H9 (cell line): ENCODE data around the gene HDAC7. TPM values are rescaled to one million over a fixed set of nuclear protein-coding genes. Genes with fewer than 3 reads are reported as not detected.

Source experiments
- DNase-seq: peaks from one replicate; pipeline ENCODE4 v3.0.0-alpha.2; 2017
- H2AFZ ChIP-seq: one replicate; pipeline ENCODE4 v1.6.1; 2013; ENCODE audit warnings: mild to moderate bottlenecking, low read length, control low read depth, moderate library complexity
- H2AK5ac ChIP-seq: 2 replicates; pipeline ENCODE4 v1.6.1; 2013; ENCODE audit warnings: low read length, control low read depth, mixed read lengths; ENCODE audit not compliant: insufficient read length
- H2BK120ac ChIP-seq: one replicate; pipeline ENCODE4 v1.6.1; 2013; ENCODE audit warnings: low read depth, mild to moderate bottlenecking, low read length, control low read depth, inconsistent platforms; ENCODE audit not compliant: poor library complexity, severe bottlenecking
- H2BK12ac ChIP-seq: 2 replicates; pipeline ENCODE4 v1.6.1; 2013; ENCODE audit warnings: low read length, control low read depth, mixed read lengths, low read depth; ENCODE audit not compliant: insufficient read length
- H2BK15ac ChIP-seq: 2 replicates; pipeline ENCODE4 v1.6.1; 2013; ENCODE audit warnings: low read depth, low read length, control low read depth
- H2BK20ac ChIP-seq: one replicate; pipeline ENCODE4 v1.6.1; 2013; ENCODE audit warnings: low read depth, mild to moderate bottlenecking, low read length, control low read depth, inconsistent platforms; ENCODE audit not compliant: poor library complexity, severe bottlenecking
- H2BK5ac ChIP-seq: 2 replicates; pipeline ENCODE4 v1.6.1; 2013; ENCODE audit warnings: low read length, control low read depth, mixed read lengths; ENCODE audit not compliant: insufficient read length
- H3K14ac ChIP-seq: 2 replicates; pipeline ENCODE4 v1.6.1; 2013; ENCODE audit warnings: low read length, control low read depth; ENCODE audit not compliant: insufficient read depth
- H3K18ac ChIP-seq: 2 replicates; pipeline ENCODE4 v1.6.1; 2013; ENCODE audit warnings: low read depth, mild to moderate bottlenecking, mixed read lengths, low read length, control low read depth; ENCODE audit not compliant: insufficient read length
- H3K23ac ChIP-seq: 2 replicates; pipeline ENCODE4 v1.6.1; 2013; ENCODE audit warnings: low read length, control low read depth, mixed read lengths, low read depth; ENCODE audit not compliant: insufficient read length
- H3K23me2 ChIP-seq: 2 replicates; pipeline ENCODE4 v1.6.1; 2013; ENCODE audit warnings: low read depth, mild to moderate bottlenecking, mixed read lengths, low read length, control low read depth; ENCODE audit not compliant: insufficient read length, poor library complexity, severe bottlenecking
- H3K27ac ChIP-seq: 2 replicates; pipeline ENCODE4 v1.5.1; 2013; ENCODE audit warnings: low read length, control low read depth, mixed read lengths, low read depth; ENCODE audit not compliant: insufficient read length
- H3K27me3 ChIP-seq: 2 replicates; pipeline ENCODE4 v1.6.1; 2013; ENCODE audit warnings: low read length, control low read depth, inconsistent platforms; ENCODE audit not compliant: insufficient read depth
- H3K4ac ChIP-seq: 2 replicates; pipeline ENCODE4 v1.6.1; 2013; ENCODE audit warnings: low read depth, mild to moderate bottlenecking, control low read depth, inconsistent platforms, low read length, moderate library complexity
- H3K4me1 ChIP-seq: 2 replicates; pipeline ENCODE4 v1.6.1; 2013; ENCODE audit warnings: low read length, control low read depth, inconsistent platforms; ENCODE audit not compliant: insufficient read depth
- H3K4me2 ChIP-seq: 2 replicates; pipeline ENCODE4 v1.6.1; 2013; ENCODE audit warnings: low read length, control low read depth, mixed read lengths; ENCODE audit not compliant: insufficient read length, insufficient read depth
- H3K56ac ChIP-seq: 2 replicates; pipeline ENCODE4 v1.6.1; 2013; ENCODE audit warnings: low read depth, mild to moderate bottlenecking, mixed read lengths, low read length, control low read depth; ENCODE audit not compliant: insufficient read length
- H3K79me1 ChIP-seq: 2 replicates; pipeline ENCODE4 v1.6.1; 2013; ENCODE audit warnings: low read depth, mild to moderate bottlenecking, moderate library complexity, low read length, control low read depth, inconsistent platforms; ENCODE audit not compliant: insufficient read depth, poor library complexity, severe bottlenecking
- H3K79me2 ChIP-seq: 2 replicates; pipeline ENCODE4 v1.6.1; 2013; ENCODE audit warnings: low read length, control low read depth, inconsistent platforms; ENCODE audit not compliant: insufficient read depth
- H3K9ac ChIP-seq: 2 replicates; pipeline ENCODE4 v1.6.1; 2013; ENCODE audit warnings: low read length, control low read depth, mixed read lengths; ENCODE audit not compliant: insufficient read length; ENCODE audit errors: extremely low read depth
- H3K9me3 ChIP-seq: one replicate; pipeline ENCODE4 v1.6.1; 2013; ENCODE audit warnings: low read depth, low read length, inconsistent platforms; ENCODE audit not compliant: control insufficient read depth
- H3T11ph ChIP-seq: one replicate; pipeline ENCODE4 v1.6.1; 2013; ENCODE audit warnings: mild to moderate bottlenecking, low read length, control low read depth, inconsistent platforms
- H4K20me1 ChIP-seq: one replicate; pipeline ENCODE4 v1.6.1; 2013; ENCODE audit not compliant: control insufficient read depth, insufficient read length, insufficient read depth
- H4K5ac ChIP-seq: 2 replicates; pipeline ENCODE4 v1.6.1; 2013; ENCODE audit warnings: low read depth, mild to moderate bottlenecking, mixed read lengths, low read length, control low read depth; ENCODE audit not compliant: insufficient read length
- H4K8ac ChIP-seq: replicated peaks from 2 replicates; pipeline ENCODE4 v1.6.1; 2013; ENCODE audit warnings: low read length, control low read depth, mixed read lengths, low read depth; ENCODE audit not compliant: insufficient read length
- H4K91ac ChIP-seq: 2 replicates; pipeline ENCODE4 v1.6.1; 2013; ENCODE audit warnings: low read depth, mild to moderate bottlenecking, moderate library complexity, mixed read lengths, low read length, control low read depth; ENCODE audit not compliant: insufficient read length
- H3K27ac Mint-ChIP-seq, 3 experiments: 2 replicates in 2 of 3; 3 replicates in 1 of 3; pipeline ENCODE4 v1.8.0; 2020 to 2021; ENCODE audit warnings: mixed read lengths in 3 of 3, mild to moderate bottlenecking in 1 of 3, moderate library complexity in 1 of 3
- H3K27me3 Mint-ChIP-seq: 2 replicates; pipeline ENCODE4 v1.8.0; 2021; ENCODE audit warnings: low read depth, mild to moderate bottlenecking, moderate library complexity, mixed read lengths
- H3K36me3 Mint-ChIP-seq, 3 experiments: 2 replicates in 2 of 3; 3 replicates in 1 of 3; pipeline ENCODE4 v1.8.0; 2020 to 2021; ENCODE audit warnings: low read depth in 3 of 3, mixed read lengths in 3 of 3; ENCODE audit not compliant: insufficient read depth in 1 of 3
- H3K4me1 Mint-ChIP-seq, 2 experiments: 2 replicates each; pipeline ENCODE4 v1.8.0; 2020; ENCODE audit warnings: mixed read lengths in 2 of 2
- H3K4me3 Mint-ChIP-seq, 2 experiments: 2 replicates in 1 of 2; 3 replicates in 1 of 2; pipeline ENCODE4 v1.8.0; 2020 to 2021; ENCODE audit warnings: mild to moderate bottlenecking in 2 of 2, mixed read lengths in 2 of 2, moderate library complexity in 1 of 2
- H3K9me3 Mint-ChIP-seq, 2 experiments: 2 replicates in 1 of 2; 3 replicates in 1 of 2; pipeline ENCODE4 v1.8.0; 2020; ENCODE audit warnings: mild to moderate bottlenecking in 2 of 2, mixed read lengths in 2 of 2, moderate library complexity in 1 of 2
- WGBS: extraction: QIAGEN DNeasy Blood & Tissue Kit; methylation state at CpG from one replicate; pipeline ENCODE4 v1.1.7; 2013; ENCODE audit warnings: missing lambda C conversion rate, low lambda C conversion rate, mixed read lengths; ENCODE audit not compliant: insufficient read length; ENCODE audit errors: extremely low coverage; 5-methylcytosine and 5-hydroxymethylcytosine counted together
- total RNA-seq: library from RNA; stranded (reverse); gene quantifications from 2 replicates; pipeline ENCODE4 v1.2.1, GENCODE V29; 2021
- TF ChIP-seq, protein P1 (sequence below): fragments of 200-600 bp; sonication (generic); conservative IDR thresholded peaks from 3 replicates; pipeline ENCODE4 v1.8.0; 2021; ENCODE audit warnings: antibody characterized with exemption, mild to moderate bottlenecking

HDAC7 gene
- total RNA-seq, 1 experiment from 2014 or later: 72.1 TPM

DNA sequence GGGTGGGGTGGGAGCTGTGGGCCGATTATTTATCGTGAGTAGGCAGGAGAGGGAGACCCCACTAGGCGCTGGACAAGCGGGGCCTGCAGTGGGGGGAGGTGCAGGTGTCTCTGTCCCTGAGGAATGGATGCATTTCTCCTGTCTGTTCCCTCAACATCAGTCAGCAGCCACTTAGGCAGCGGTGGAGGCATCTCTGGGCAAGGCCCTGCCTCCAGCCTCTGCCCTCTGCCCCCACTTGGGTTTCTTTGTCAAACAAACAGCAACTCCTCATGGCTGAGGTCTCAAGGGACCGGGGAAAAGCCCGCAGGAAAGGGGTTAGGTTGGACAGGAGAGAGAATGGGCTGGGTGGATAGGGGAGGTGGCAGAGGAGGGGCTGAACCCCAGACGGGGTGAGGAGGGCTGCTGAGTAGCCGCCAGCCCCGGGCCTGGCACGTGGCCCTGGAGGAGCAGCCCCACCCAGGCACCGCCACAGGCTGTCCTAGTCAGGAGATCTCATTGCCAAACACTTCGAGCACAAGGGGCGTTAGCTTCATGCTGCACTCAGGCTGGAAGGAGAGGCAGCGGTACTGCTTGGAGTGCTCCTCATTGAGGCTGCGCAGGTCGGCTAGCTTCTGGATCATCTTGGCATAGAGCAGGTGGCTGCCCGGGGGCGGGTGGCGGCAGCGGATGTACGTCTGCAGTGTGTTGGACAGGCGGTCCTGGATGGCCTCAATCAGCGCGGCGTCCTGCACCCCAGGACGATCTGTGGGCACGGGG, 24.7 kb upstream of the HDAC7 start:
- Histone ChIP-seq H2AK5ac (no peak overlapping the region), H3K4me1 (peaks cover 2% of the 10 kb centered on the region; the same call in 1 of the 2 replicates), H3K18ac (no peak overlapping the region), H3K14ac (no peak overlapping the region; the same call in 1 of the 2 replicates), H3K23ac (no peak overlapping the region), H3K27ac (no peak overlapping the region), H3K56ac (no peak overlapping the region), H3T11ph (no peak overlapping the region), H3K4ac (no peak overlapping the region), H3K79me1 (no peaks in the 10 kb centered on the region), H4K91ac (no peak overlapping the region), H4K5ac (no peak overlapping the region), H3K9me3 (no peaks in the 10 kb centered on the region), H3K4me2 (no peak overlapping the region), H2AFZ (no peak overlapping the region), H2BK20ac (no peak overlapping the region), H4K8ac (no peak overlapping the region), H3K27me3 (no peaks in the 10 kb centered on the region; the same call in 1 of the 2 replicates), H2BK5ac (no peak overlapping the region), H2BK120ac (no peak overlapping the region), H3K23me2 (no peaks in the 10 kb centered on the region), H2BK15ac (no peak overlapping the region), H3K79me2 (no peaks in the 10 kb centered on the region), H2BK12ac (no peak overlapping the region), H4K20me1 (no peaks in the 10 kb centered on the region), H3K9ac (no peak overlapping the region)
- TF ChIP-seq, protein P1, sequence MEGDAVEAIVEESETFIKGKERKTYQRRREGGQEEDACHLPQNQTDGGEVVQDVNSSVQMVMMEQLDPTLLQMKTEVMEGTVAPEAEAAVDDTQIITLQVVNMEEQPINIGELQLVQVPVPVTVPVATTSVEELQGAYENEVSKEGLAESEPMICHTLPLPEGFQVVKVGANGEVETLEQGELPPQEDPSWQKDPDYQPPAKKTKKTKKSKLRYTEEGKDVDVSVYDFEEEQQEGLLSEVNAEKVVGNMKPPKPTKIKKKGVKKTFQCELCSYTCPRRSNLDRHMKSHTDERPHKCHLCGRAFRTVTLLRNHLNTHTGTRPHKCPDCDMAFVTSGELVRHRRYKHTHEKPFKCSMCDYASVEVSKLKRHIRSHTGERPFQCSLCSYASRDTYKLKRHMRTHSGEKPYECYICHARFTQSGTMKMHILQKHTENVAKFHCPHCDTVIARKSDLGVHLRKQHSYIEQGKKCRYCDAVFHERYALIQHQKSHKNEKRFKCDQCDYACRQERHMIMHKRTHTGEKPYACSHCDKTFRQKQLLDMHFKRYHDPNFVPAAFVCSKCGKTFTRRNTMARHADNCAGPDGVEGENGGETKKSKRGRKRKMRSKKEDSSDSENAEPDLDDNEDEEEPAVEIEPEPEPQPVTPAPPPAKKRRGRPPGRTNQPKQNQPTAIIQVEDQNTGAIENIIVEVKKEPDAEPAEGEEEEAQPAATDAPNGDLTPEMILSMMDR: no peak
- no peaks in the 10 kb centered on the region for H3K36me3 Mint-ChIP-seq
- peaks cover 30% of the 10 kb centered on the region for H3K27me3 Mint-ChIP-seq
- H3K4me1 Mint-ChIP-seq: peaks cover 20 to 21% of the 10 kb centered on the region in 2 experiments
- no peak overlapping the region for H3K27ac Mint-ChIP-seq
- no CpG with 5 or more reads among the region's 28 CpGs for WGBS
- H3K4me3 Mint-ChIP-seq: no peak overlapping the region
- peak; percentile 35 for DNase-seq
- H3K9me3 Mint-ChIP-seq: no peaks in the 10 kb centered on the region; a peak in 1 of 5 replicates
